EH (cell line): ENCODE data around the gene BMAL1.

ENCODE experiments used
- DNase-seq: peaks from one replicate; pipeline ENCODE4 v3.0.0-alpha.2; 2015; ENCODE audit warnings: low read depth

BMAL1 gene

GRCh38 chr11:13291800-13292199 lies 14.2 kb downstream of the BMAL1 start:
- no peak for DNase-seq

- no peak for DNase-seq
Observed at GRCh38 chr11:13292970-13293369, 15.4 kb downstream of the BMAL1 start.

DNA sequence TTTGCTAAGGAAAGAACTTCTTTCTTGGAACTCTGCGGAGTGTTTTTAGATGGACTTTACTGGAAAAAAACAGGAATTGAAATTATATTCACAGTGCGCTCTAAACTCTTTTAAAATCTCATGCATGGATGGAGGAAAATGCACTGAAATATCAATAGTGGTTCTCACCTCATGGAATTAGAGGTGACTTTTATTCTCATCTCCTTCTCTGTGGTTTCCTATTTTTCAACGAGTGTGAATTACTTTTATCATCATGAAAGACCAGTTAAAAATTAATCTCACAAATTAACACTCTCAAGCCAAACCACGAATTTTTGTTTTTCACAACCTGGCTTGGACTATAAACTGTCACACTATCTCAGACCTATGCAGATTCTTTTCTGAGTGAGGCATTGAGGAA lies 16.6 kb downstream of the BMAL1 start:
- DNase-seq = no peak

DNA sequence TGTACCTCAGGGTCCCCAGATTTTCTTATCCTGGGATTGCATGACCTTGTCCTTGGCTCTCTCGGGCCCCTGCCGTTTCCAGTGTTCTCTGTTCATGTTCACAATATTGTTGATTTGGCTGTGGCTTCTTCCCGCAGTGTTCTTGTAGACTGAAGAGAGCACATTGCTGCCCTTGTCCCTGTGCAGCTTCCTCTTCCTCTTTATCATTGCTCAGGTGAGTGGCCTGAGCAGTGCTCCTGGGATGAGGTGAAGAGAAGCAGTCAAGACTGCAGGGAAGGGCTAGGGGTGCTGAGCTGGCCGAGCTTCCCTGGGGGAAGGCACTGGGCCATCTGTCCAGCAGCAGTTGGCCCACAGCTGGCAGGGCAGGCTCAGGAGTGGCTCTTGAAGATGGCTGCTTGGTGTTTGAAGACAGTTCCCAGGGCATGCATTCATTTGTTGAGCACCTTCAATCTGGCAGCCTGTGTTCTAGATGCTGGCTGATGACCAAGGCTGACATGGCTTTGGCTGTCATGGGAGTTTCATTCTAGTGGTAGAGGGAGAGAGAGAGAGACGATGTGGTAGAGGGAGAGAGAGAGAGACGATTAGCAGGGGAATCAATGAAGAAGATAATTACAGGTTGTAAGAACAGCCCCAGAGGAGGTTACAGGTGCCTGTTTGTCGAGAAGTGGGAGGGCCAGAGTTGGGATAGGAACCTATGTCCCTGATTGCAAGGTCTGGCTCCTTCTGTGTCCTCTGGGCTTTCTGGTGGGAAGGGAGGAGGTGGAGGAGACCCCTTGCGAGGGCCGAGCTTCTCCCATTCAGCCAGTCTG lies 17.4 kb downstream of the BMAL1 start:
- no peak for DNase-seq

DNA sequence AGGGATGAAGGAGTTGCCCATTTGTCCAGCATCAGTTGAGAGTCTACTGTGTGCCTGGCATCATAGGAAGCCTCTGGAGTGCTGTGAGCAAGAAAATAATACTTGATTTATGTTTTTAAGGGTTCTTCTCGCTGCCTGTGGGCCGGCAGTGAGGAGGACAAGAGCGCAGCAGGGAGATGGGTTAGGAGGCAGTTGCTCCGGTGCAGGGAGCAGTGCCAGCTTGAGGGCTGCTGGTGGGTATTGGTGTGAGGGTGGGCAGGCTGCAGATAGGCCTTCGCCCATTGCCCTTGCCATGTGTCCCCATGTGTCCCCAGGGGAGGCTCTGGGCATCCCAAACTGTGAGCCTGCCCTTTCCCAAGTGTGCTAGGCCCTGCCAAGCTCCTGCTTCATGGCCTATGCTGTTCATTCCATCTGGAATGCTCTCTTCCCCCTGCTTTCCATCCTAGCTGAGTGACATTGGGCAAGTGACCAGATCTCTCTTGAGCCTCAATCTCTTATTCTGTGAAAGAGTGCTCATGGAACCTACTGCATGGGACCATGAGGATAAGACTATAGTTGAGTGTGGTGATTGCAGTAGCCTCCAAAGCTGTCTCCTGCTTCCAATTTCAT lies 19.8 kb downstream of the BMAL1 start:
- DNase-seq = no peak

- DNase-seq = no peak
Observed at GRCh38 chr11:13297917-13298356, 20.3 kb downstream of the BMAL1 start.

GRCh38 chr11:13298765-13299164 lies 21.2 kb downstream of the BMAL1 start:
- DNase-seq = no peak

GRCh38 chr11:13301522-13301921 lies 23.9 kb downstream of the BMAL1 start:
- DNase-seq = no peak

DNA sequence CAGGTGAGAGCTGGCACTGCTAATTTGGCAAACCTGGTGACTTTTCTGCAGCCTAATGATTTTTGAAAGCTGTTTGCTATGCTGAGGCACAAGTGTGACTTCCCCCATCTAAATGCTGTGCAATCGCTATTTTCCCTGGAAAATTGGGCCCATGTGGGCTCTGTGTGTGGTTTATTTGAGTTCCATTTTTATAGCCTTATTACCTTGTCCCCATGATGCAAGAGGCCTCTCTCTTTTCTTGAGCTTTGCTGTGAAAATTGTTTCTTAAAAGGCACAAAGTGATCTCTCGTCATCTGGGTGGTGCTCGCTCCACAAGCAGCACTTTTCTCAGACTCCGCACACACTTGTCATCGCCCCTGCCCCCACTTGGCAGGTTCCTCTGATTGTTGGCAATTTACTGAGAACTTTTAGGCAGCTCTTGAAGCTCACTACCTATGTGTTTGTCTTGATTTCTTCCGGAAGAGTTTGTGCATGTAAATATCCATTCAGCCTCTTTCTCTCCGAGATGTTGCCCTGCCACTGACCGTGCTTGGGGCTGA lies 24.9 kb downstream of the BMAL1 start:
- no peak for DNase-seq

DNA sequence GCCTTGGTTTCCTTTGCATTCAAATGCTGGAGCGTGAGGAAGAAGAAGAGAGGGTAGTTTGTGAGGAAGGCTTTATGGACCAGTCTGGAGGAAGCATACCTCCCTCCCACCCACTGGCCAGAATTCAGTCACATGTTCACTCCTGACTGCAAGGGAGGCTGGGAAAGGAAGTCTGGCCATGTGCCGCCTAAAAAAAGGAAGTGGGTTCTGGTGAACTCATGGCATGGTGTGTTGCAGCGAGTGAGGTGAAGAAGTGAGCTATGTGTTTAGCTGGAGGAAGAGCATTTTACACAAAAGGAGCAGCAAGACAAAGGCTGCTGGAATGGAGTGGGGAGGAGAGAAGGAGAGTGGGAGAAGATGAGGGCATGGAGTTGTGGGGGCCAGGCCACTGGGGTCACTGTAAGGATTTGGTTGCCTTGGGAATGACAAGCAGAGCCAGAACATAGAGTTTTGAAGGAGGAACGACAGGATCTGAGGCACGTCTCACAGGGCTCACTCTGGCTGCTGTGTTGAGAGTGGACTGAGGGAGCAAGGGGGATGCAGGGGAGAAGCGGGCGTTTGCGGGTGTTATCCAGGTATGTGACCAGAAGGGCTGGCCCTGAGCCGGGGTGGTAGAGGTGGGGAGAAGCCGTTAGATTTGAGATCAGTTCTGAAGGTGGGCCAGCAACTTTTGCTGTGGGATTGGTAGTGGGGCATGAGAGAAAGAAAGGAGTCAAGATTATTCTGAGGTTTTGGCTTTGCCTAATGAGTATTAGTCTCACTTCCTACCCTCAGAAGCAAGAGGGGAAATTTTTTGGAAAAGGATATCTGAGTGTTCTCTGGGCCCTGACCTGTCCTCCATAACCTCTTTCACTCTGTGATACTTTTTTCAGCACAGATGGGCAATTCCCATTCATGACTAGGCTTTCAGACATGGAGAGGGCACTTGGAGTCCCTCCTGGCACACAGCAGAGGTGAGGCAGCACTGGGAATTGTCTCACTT lies 26.4 kb downstream of the BMAL1 start:
- no peak for DNase-seq

DNA sequence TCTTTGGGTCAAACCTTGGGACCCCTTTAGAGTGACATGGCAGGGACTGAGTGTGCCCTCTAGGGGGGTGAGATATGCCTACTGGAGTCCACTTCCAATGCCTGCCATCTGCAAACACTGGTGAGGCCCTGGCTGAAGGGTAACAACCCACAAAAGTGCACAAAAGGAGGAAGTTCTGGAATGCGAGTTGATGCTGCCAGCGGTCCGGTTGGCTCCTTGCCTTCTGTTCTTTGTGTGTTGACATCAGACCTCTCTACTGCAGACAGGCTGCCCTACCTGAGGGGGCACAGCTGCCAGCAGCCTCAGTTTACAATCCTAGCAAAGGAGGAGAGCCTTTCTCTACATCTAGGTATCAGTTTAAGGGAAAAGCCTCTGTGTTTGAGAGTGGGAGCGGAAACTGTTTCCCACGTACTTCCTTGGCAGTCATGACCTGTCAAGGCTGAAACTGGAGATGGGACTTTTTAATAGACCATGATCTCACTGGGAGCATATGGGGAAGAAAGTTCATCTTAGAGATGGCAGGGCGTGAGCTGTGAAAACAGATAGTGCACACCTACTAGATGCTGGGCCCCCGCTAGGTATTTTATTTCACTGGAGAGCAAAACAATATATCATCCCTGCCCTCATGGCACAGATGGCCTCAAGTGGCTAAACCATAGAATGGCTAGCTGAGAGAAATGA lies 27.2 kb downstream of the BMAL1 start:
- no peak for DNase-seq

DNA sequence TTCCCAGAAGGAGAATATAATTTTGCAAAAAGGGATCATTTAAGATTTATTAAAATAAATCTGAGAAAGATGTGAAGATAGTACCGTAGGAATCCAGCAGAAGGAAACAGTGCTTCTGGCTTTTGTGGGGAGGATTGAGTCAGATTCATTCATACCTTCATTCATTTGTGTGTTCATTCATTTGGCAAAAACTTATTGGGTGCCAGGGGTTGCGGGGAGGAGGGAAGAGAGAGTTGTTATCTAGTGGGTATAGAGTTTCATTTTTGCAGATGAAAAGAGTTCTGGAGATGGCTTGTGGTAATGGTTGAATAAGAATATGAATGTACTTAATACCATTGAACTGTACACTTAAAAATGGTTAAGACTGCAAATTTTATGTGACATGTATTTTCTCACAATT lies 31.1 kb downstream of the BMAL1 start:
- no peak for DNase-seq

DNA sequence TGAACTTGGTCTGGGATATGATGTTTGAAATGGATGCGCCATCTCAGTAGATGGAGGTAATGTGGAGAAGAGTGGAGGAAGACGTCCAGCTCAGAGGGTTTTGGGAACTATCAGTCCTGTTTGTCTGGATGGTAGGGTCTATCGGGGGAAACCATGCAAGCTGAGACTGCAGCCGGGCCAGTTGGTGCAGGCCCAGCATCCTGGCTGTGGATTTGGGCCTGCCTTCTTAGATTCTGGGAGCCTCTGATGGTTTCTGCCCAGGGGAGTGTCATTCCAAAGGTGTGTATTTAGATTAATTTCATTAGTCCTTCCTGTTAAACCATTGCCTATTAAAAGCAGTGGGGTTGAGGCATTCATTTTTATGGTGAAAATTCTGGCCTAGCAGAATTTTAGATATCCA lies 31.6 kb downstream of the BMAL1 start:
- no peak for DNase-seq

DNA sequence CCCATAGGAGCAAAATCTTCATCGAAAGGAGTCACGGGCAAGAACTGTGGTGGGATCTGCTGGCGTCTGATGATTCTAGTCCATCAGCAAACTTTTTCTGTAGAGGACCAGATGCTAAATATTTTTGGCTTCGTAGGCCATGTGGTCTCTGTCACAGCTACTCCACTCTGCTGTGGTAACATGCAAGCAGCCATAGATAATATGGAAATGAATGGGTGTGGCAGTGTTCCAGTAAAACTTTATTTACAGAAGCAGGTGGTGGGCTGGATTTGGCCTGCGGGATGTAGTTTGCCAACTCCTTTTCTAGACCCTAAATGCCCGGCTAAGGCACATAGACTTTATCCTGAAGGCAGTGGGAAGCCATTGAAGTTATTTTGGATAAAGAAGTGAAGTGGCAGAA lies 32.9 kb downstream of the BMAL1 start:
- DNase-seq = no peak

- DNase-seq = no peak
Observed at GRCh38 chr11:13311570-13311969, 34.0 kb downstream of the BMAL1 start.

- no peak for DNase-seq
Observed at GRCh38 chr11:13313005-13313819, 35.6 kb downstream of the BMAL1 start.

DNA sequence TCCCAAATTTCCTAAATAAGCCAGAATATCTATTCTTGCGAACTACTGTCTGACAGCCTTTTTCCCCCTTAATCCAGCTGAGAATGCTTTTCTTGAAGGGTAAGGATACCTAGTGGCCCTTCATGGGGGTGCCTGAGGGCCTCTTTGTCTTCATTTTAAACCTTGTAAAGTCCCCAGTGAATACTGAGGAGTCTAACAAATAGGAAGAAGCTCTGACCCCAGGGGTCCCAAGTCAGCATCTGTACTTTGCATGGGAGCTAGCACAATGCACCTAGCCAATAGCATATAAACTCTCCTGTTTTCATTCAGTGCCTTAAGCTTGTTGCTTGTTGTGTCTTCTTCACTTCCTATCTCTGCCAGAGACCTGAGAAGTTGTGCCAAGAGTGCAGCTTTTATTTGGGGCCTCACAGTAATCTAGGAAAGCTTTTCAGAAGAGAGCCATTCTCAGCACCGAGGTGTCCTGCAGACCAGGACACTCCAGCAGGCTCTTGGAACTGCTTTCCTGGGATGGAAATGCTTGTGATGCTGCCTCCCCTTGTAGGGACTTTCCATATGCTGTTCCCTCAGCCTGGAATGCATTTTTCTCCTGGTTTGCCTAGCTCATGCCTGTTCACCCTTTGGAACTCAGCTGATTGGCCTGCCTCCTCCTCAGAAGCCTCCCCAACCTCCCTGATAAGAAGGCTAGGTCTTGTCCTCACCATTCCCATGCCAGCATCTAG lies 37.2 kb downstream of the BMAL1 start:
- peak; percentile 25 for DNase-seq

DNA sequence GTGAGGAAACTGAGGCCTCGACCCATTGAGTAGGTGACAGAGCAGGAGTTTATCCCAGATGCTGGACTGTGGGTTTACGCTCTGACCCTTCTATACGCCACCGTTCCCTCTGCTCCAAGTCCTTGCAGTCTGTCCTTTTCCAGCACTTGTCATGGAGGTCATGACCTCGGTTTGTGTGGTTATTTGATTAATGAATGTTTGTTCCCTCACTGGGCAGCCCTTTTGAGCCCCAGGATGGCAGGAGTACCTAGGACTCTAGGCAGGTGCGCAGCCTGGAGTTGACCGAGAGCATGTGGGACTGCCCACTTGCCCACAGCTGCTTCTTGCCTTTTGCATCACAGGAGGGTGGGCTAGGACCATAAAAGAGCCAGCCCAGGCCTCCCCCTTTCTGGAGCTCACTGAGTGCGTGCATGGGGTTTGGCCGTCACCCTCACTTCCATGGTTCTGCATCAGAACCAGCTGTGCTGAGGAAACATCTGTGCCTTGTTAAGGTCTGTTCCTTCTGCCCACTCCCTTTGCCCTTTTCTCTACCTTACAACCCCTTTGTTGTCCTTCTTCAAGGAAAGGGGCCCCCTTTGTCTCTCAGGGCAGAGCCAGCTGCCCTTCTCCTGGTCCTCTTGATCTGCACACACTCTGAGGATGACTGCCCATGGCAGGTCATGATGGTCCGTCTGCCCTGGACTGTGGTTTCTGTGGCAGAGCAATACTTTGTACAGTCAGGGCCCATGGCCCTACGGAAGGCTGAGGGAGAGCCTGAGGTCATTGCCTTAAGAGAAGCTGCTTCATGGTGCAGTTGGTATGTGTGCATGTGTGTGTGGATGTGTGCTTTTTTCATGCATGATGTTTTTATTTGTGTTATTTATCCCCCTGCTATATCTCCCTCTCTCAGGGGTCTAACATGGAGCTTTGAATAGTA lies 38.2 kb downstream of the BMAL1 start:
- DNase-seq = no peak

GRCh38 chr11:13316528-13316961 lies 39.0 kb downstream of the BMAL1 start:
- DNase-seq = peak; percentile 75
